ENCODE measurements around the gene SHISAL1.

The SHISAL1 gene

DNA sequence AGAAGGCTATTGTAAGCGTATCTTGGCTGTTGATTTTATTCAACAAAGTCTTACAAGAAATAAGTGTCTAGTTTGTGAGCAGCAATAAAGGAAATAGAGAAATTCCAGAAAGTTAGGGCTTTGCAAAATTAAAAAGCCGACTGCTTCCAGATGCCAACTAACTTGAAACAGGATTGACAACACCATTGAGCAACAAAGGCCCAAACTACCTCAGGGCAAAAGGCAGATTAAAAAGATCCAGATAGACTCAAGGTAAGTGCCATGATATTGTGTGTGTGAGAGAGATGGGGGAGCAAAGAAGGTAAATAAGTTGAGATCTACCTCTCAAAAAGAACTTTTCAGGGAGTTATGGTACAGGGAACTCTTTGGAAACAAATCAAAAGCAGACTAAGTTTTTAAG lies 82.9 kb downstream of the SHISAL1 start:
- H3K4me3 ChIP-seq (ENCODE audit: control insufficient read depth, low read depth, low read length), result no peak overlapping the region
- no peak for DNase-seq (ENCODE audit: low read depth)
- TF ChIP-seq, protein P1, sequence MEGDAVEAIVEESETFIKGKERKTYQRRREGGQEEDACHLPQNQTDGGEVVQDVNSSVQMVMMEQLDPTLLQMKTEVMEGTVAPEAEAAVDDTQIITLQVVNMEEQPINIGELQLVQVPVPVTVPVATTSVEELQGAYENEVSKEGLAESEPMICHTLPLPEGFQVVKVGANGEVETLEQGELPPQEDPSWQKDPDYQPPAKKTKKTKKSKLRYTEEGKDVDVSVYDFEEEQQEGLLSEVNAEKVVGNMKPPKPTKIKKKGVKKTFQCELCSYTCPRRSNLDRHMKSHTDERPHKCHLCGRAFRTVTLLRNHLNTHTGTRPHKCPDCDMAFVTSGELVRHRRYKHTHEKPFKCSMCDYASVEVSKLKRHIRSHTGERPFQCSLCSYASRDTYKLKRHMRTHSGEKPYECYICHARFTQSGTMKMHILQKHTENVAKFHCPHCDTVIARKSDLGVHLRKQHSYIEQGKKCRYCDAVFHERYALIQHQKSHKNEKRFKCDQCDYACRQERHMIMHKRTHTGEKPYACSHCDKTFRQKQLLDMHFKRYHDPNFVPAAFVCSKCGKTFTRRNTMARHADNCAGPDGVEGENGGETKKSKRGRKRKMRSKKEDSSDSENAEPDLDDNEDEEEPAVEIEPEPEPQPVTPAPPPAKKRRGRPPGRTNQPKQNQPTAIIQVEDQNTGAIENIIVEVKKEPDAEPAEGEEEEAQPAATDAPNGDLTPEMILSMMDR (conservative IDR thresholded peaks at IDR 0.05; ENCODE audit: control insufficient read depth, insufficient read depth, low read depth, low read length), result no peak

DNA sequence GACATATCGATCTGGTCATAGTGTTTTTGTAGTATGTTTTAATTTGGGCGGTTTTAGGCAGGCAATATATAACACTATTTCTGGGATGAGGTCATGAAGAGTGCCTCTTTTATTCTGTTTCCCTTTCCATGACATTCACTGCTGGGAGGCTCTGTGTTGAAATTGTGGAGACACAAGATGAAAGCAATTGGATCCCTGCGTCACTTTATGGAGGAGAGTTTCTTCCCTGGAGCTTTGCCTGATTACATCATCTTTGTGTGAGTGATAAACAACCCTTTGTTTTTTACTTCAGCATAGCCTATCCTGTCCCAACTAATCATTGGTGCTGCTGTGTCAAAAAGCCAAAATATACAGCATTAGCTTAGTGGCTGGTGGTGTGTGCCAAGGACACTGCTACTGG lies 83.4 kb downstream of the SHISAL1 start:
- peak; percentile 2 for DNase-seq (ENCODE audit: low read depth)
- TF ChIP-seq, protein P1 (conservative IDR thresholded peaks at IDR 0.05; ENCODE audit: control insufficient read depth, insufficient read depth, low read depth, low read length), result no peak
- H3K4me3 ChIP-seq (ENCODE audit: control insufficient read depth, low read depth, low read length), result no peak overlapping the region

DNA sequence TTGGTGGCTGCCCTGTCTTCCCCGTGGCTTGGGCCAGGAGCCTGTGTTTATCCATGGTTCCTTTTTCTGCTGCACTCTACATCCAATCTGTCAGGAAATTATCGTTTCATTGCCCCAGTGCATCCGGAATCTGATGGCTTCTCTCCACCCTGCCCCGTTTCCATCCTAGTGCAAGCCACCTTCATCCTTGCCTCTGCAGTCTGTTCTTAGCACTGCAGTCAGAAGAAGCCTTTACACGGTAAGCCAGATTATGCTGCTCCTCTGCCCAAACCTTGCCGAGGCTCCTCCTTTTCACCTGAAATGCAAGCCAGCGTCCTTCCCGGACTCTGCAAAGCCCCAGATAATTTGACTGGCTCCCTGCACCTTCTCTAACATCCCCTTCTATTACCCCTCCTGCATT lies 86.9 kb downstream of the SHISAL1 start:
- DNase-seq (ENCODE audit: low read depth), result no peak
- TF ChIP-seq, protein P1 (conservative IDR thresholded peaks at IDR 0.05; ENCODE audit: control insufficient read depth, insufficient read depth, low read depth, low read length), result no peak
- H3K4me3 ChIP-seq (ENCODE audit: control insufficient read depth, low read depth, low read length), result no peak overlapping the region

DNA sequence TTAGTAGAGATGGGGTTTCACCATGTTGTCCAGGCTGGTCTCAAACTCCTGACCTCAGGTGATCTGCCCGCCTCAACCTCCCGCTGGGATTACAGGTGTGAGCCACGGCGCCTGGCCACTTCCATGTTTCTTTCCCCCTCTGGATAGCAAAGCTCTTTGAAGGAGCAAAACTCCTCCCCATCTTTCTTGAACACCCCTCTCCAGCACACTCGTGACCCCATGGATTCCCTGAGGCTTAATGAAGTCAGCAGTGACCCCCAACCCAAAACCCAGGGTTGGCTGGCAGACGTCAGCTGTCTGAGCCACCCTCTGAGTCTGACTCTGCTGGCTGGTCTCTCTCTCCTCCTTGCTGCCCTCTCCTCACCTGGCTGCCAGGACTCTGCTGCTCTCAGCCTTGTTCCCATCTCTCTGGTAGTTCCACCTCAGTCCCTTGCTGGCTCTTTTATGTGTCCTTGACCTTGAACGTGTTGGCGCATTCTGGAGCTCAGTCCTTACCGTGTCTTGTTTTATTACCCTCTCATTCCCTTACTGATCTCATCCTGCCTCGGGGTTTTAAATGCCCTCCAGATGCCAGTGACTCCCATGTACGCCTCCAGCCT lies 87.6 kb downstream of the SHISAL1 start:
- TF ChIP-seq, protein P1 (conservative IDR thresholded peaks at IDR 0.05; ENCODE audit: control insufficient read depth, insufficient read depth, low read depth, low read length), result no peak
- DNase-seq (ENCODE audit: low read depth), result no peak

DNA sequence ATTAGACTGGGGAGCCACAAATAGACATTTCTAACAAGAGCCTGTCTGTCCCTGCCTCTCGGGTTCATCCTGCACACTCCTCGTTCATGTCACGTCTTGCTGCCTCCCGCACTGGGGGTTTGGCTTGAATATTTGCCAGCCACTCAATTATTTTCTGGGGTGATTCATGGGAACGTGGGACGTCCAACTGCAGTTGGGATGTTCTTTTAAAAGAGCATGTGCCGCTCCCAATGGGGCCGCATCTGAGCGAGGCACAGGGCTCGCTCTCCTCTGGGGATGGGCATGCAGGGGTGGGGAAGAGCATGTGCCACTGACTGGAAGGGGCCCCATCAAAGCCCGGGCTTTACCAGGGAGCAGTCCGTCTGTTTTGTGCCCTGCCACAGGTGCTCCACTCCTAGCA lies 88.6 kb downstream of the SHISAL1 start:
- TF ChIP-seq, protein P1 (conservative IDR thresholded peaks at IDR 0.05; ENCODE audit: control insufficient read depth, insufficient read depth, low read depth, low read length), result no peak
- H3K4me3 ChIP-seq (ENCODE audit: control insufficient read depth, low read depth, low read length), result no peak overlapping the region
- DNase-seq (ENCODE audit: low read depth), result peak; percentile 23

More for the DNA sequence above, 87.6 kb downstream of the SHISAL1 start:
- no peak overlapping the region for H3K4me3 ChIP-seq (ENCODE audit: control insufficient read depth, low read depth, low read length)

DNA sequence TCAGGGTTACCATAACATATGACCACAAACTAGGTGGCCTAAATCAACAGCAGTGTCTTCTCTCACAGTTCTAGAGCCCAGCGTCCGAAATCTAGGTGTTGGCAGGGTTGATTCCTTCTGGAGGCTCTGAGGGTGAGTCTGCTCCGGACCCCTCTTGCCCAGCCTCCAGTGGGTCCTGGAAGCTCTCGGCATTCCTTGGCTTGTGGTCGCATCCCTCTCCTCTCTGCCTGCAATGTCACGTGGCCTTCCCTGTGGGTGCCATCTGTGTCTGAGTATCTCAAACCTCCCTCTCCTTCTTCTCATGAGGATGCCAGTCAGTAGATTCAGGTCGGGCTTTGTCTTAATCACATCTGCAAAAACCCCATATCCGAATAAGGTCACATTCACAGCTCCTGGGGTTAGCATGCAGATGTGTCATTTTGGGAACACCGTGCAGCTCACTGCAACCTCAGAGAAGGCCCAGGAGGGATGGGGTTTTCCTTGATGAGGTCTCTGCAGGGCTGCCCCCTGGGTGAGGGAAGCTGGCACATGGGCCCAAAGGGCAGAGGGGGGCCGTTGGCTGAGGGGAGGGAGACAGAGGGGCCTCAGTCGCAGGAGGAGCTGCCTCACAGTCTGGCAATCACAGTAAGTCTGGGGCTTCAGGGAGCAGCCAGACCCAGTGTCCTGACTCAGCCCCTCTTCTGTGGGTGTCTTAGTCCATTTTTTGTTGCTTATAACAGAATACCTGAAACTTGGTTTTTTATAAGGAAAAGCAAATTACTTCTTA lies 90.9 kb downstream of the SHISAL1 start:
- no peak overlapping the region for H3K4me3 ChIP-seq (ENCODE audit: control insufficient read depth, low read depth, low read length)
- DNase-seq (ENCODE audit: low read depth), result no peak
- TF ChIP-seq, protein P1 (conservative IDR thresholded peaks at IDR 0.05; ENCODE audit: control insufficient read depth, insufficient read depth, low read depth, low read length), result no peak
